ENCODE data around the gene SYT5. TPM values are rescaled to one million over a fixed set of nuclear protein-coding genes. Genes with fewer than 3 reads are reported as not detected.

The SYT5 gene
- total and polyA plus RNA-seq, 2 of the 8 experiments (the other 6 are each of a cell fraction or from before 2014, with no cell fraction given) = 0.35 to 0.67 TPM

- TF ChIP-seq CHD7 (IDR thresholded peaks at IDR 0.05; ENCODE audit: insufficient replicate concordance, low read length) (no peak), MAX (IDR thresholded peaks at IDR 0.05) (no peak)
Measured at GRCh38 chr19:55212447-55212846, 32.4 kb upstream of the SYT5 start (continued).

Data from H1 (cell line).